ENCODE measurements around the gene NFIB. TPM values are rescaled to one million over a fixed set of nuclear protein-coding genes. Genes with fewer than 3 reads are reported as not detected.
A peak's percentile ranks its signal among the peaks of the same experiment; 100 is the strongest.

The NFIB gene
- total and polyA plus RNA-seq, 2 donors (not counting 1 experiment from before 2014, with no cell fraction given): 29.3 to 36.3 TPM

DNA sequence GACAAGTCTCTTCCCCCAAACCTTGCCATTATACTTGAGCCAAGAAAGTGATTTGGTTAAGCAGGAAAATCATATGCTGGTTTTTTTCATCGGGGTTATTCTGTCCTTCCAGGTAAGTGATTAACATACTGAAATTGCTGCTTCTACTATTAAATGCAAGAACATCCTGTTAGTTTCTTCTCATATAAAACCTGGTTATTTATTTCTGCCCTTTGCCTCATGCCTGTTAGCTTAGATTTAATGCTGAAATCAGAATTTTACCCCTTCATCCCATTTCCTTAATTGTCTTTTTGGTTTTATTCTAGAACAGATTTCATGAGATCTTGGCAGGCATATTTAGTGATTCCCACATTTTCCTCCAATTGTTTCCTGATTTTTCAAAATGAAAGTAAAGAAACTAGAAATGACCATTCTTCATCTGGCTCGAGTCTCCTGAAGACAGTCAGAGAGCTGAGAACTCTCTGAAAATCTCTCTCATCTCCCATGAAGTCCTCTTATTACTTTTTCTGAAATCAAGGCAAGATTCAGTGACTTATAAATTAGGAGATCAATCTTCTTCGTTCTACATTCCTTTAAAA, 132.9 kb downstream of the NFIB start:
- Histone ChIP-seq H3K4me2 (ENCODE audit: extremely low read depth, insufficient read depth, low read length) (peak overlapping the region; percentile 95), H3K36me3 (ENCODE audit: control insufficient read depth, insufficient read depth, low read length) (no peaks in the 10 kb centered on the region), H4K20me1 (ENCODE audit: control insufficient read depth, extremely low read depth, insufficient read depth, low read length) (no peaks in the 10 kb centered on the region), H2AFZ (ENCODE audit: low read length) (no peak overlapping the region), H3K79me2 (ENCODE audit: control insufficient read depth, insufficient read depth, low read length) (no peaks in the 10 kb centered on the region), H3K4me3 (replicated peaks in 1 of 4; ENCODE audit: control extremely low read depth in 1 of 4, insufficient read depth in 1 of 4, low read depth in 3 of 4, low read length in 4 of 4) (peak overlapping the region; percentile 28 to 42 (median 32)), H3K9me3 (ENCODE audit: control insufficient read depth, insufficient read depth, low read depth, low read length) (no peaks in the 10 kb centered on the region), H3K9ac (ENCODE audit: insufficient read depth, low read length) (no peak overlapping the region), H3K27me3 (ENCODE audit: control insufficient read depth, insufficient read depth, low read length) (no peaks in the 10 kb centered on the region), H3K27ac (ENCODE audit: insufficient read depth, low read length) (no peak overlapping the region), H3K4me1 (ENCODE audit: control insufficient read depth, extremely low read depth, insufficient read depth, low read length) (no peaks in the 10 kb centered on the region)
- TF ChIP-seq, protein P1, sequence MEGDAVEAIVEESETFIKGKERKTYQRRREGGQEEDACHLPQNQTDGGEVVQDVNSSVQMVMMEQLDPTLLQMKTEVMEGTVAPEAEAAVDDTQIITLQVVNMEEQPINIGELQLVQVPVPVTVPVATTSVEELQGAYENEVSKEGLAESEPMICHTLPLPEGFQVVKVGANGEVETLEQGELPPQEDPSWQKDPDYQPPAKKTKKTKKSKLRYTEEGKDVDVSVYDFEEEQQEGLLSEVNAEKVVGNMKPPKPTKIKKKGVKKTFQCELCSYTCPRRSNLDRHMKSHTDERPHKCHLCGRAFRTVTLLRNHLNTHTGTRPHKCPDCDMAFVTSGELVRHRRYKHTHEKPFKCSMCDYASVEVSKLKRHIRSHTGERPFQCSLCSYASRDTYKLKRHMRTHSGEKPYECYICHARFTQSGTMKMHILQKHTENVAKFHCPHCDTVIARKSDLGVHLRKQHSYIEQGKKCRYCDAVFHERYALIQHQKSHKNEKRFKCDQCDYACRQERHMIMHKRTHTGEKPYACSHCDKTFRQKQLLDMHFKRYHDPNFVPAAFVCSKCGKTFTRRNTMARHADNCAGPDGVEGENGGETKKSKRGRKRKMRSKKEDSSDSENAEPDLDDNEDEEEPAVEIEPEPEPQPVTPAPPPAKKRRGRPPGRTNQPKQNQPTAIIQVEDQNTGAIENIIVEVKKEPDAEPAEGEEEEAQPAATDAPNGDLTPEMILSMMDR (conservative IDR thresholded peaks at IDR 0.05 in 1 of 2, IDR thresholded peaks at IDR 0.05 in 1 of 2; ENCODE audit: low read depth in 1 of 2, low read length in 2 of 2): no peak
- no peak for TF ChIP-seq EZH2 (IDR thresholded peaks at IDR 0.05; ENCODE audit: low read length, missing control alignments)
- DNase-seq (ENCODE audit: low read depth in 2 of 2): no peak

DNA sequence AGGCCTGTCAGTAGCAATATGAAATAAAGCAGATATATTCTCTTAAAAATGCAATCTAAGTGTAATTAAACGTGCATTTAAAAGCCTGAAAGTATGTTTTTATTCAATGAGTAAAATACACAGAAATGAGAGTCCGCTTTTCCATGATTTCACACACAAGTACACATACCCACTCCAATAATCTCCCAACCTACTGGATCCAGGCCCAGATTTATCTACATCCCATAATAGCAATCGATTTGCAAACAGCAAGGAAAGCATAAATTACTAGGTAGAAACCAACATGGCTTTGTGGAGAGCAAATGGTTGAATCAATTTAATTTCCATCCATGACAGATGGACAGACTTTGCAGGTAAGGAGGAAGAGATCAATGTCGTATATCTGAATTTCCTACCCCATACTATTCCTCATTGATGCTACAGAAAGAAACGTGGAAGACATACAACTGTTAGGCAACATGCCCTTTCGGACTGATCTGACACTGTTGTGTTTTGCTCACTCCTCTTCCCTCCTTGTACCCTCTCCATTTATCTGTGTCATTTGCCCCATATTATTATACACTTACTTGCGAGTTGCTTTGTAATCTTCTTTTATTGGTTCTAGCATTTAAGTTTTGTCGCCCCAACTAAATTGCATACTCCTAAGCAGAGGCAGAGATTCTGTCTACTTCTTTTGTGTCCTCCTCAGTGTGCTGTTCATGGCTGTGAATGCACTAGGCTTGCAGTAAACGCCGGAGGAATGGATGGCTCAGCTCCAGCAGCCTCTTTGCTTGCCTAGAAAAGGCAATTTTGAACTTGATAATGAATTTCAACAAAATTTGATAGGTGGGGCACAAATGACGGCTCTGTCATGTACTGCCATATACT, 133.6 kb downstream of the NFIB start:
- H3K4me2 ChIP-seq (ENCODE audit: extremely low read depth, insufficient read depth, low read length): peak overlapping the region; percentile 95
- H3K4me1 ChIP-seq (ENCODE audit: control insufficient read depth, extremely low read depth, insufficient read depth, low read length): no peaks in the 10 kb centered on the region
- H3K4me3 ChIP-seq (replicated peaks in 1 of 4; ENCODE audit: control extremely low read depth in 1 of 4, insufficient read depth in 1 of 4, low read depth in 3 of 4, low read length in 4 of 4): peak overlapping the region in 3 of 4 experiments; percentile 28 to 42 (median 31)
- TF ChIP-seq EZH2 (IDR thresholded peaks at IDR 0.05; ENCODE audit: low read length, missing control alignments): no peak
- TF ChIP-seq, protein P1 (conservative IDR thresholded peaks at IDR 0.05 in 1 of 2, IDR thresholded peaks at IDR 0.05 in 1 of 2; ENCODE audit: low read depth in 1 of 2, low read length in 2 of 2): no peak
- no peaks in the 10 kb centered on the region for H3K79me2 ChIP-seq (ENCODE audit: control insufficient read depth, insufficient read depth, low read length)
- H3K36me3 ChIP-seq (ENCODE audit: control insufficient read depth, insufficient read depth, low read length): no peaks in the 10 kb centered on the region
- H2AFZ ChIP-seq (ENCODE audit: low read length): no peak overlapping the region
- H3K27me3 ChIP-seq (ENCODE audit: control insufficient read depth, insufficient read depth, low read length): no peaks in the 10 kb centered on the region
- DNase-seq (ENCODE audit: low read depth in 2 of 2): no peak
- no peaks in the 10 kb centered on the region for H4K20me1 ChIP-seq (ENCODE audit: control insufficient read depth, extremely low read depth, insufficient read depth, low read length)
- H3K9me3 ChIP-seq (ENCODE audit: control insufficient read depth, insufficient read depth, low read depth, low read length): no peaks in the 10 kb centered on the region
- no peak overlapping the region for H3K27ac ChIP-seq (ENCODE audit: insufficient read depth, low read length)
- H3K9ac ChIP-seq (ENCODE audit: insufficient read depth, low read length): no peak overlapping the region

DNA sequence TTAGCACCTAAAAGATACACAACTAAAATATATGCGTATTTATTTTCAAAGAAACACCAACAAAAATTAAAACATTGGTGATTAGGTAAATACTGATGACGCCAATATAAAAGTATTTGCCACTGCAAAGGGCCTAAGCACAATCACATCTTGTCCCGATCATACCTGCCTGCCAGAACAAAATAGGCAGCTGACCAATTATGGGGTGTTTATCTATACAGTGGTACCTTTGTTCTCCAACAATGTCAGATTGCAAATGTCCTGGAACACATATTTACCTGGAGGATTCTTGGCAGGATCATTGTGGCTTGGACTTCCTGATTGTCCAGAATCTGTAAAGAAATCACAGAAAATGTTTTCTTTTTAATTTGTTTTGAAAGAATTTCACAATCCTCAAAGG, 134.5 kb downstream of the NFIB start:
- H3K9me3 ChIP-seq (ENCODE audit: control insufficient read depth, insufficient read depth, low read depth, low read length): no peaks in the 10 kb centered on the region
- H2AFZ ChIP-seq (ENCODE audit: low read length): no peak overlapping the region
- H3K27ac ChIP-seq (ENCODE audit: insufficient read depth, low read length): no peak overlapping the region
- H3K27me3 ChIP-seq (ENCODE audit: control insufficient read depth, insufficient read depth, low read length): no peaks in the 10 kb centered on the region
- no peaks in the 10 kb centered on the region for H3K36me3 ChIP-seq (ENCODE audit: control insufficient read depth, insufficient read depth, low read length)
- H3K9ac ChIP-seq (ENCODE audit: insufficient read depth, low read length): no peak overlapping the region
- no peak for DNase-seq (ENCODE audit: low read depth in 2 of 2)
- no peaks in the 10 kb centered on the region for H3K4me1 ChIP-seq (ENCODE audit: control insufficient read depth, extremely low read depth, insufficient read depth, low read length)
- H3K4me3 ChIP-seq (replicated peaks in 1 of 4; ENCODE audit: control extremely low read depth in 1 of 4, insufficient read depth in 1 of 4, low read depth in 3 of 4, low read length in 4 of 4): no peak overlapping the region
- H3K79me2 ChIP-seq (ENCODE audit: control insufficient read depth, insufficient read depth, low read length): no peaks in the 10 kb centered on the region
- H3K4me2 ChIP-seq (ENCODE audit: extremely low read depth, insufficient read depth, low read length): peak overlapping the region; percentile 9
- no peaks in the 10 kb centered on the region for H4K20me1 ChIP-seq (ENCODE audit: control insufficient read depth, extremely low read depth, insufficient read depth, low read length)
- TF ChIP-seq, protein P1 (conservative IDR thresholded peaks at IDR 0.05 in 1 of 2, IDR thresholded peaks at IDR 0.05 in 1 of 2; ENCODE audit: low read depth in 1 of 2, low read length in 2 of 2): no peak
- TF ChIP-seq EZH2 (IDR thresholded peaks at IDR 0.05; ENCODE audit: low read length, missing control alignments): no peak
